Coronary artery (tissue), 2 donors: ENCODE data around the gene LASP1.

ENCODE experiments used
- DNase-seq: peaks from one replicate; pipeline ENCODE4 v3.0.0-alpha.2; 2017; ENCODE audit warnings: low spot score
- H3K27ac ChIP-seq, 2 donors: fragments of 200-600 bp; sonication (generic); one replicate each; pipeline ENCODE4 v1.5.1; 2016 to 2019
- H3K4me3 ChIP-seq: fragments of 200-600 bp; sonication (generic); 2 replicates; pipeline ENCODE4 v1.5.1; 2016; ENCODE audit warnings: mild to moderate bottlenecking, moderate library complexity
- TF ChIP-seq, protein P1 (sequence below): fragments of 200-600 bp; sonication (generic); IDR thresholded peaks from one replicate; pipeline ENCODE4 v1.5.1; 2019; ENCODE audit warnings: antibody characterized with exemption

The LASP1 gene

DNA sequence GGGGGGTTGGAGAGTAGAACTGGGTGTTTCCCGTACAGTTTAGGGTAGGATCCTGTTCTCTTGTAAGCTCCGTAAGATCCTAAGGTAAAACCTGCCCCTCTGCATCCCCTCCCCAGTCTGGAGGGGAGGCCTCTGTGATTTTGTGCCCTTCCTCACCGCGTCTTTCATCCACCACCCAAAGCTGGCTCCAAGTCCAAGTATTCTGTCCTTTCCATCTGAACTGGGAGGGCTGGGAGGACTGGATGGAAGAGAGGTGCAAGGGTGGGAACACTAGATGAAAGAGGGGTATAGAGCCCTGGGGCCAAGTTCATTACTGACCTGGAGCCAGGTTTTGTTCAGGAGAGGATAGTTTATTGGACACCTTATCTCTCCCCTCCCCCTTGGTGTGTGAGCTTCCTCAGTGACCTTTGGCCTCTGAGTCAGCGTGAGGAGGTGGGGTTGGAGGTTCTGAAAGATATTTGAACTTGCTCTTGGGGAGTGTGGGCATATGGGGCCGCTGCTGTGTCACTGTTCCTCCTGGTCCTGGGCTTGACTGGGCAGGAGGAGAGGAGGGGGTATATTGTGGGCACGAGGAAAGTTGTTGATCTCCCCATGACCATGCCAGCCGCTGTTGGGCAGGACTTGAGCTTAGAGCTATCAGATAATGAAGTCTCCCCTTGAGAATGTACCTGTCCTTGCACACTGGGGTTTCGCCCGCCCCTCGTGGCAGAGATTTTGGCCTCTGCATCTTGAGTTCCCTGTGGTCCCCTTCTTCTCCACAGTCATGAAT lies 1.6 kb downstream of the LASP1 start:
- DNase-seq = no peak
- H3K27ac ChIP-seq = peak overlapping the region; percentile 98
- TF ChIP-seq, protein P1, sequence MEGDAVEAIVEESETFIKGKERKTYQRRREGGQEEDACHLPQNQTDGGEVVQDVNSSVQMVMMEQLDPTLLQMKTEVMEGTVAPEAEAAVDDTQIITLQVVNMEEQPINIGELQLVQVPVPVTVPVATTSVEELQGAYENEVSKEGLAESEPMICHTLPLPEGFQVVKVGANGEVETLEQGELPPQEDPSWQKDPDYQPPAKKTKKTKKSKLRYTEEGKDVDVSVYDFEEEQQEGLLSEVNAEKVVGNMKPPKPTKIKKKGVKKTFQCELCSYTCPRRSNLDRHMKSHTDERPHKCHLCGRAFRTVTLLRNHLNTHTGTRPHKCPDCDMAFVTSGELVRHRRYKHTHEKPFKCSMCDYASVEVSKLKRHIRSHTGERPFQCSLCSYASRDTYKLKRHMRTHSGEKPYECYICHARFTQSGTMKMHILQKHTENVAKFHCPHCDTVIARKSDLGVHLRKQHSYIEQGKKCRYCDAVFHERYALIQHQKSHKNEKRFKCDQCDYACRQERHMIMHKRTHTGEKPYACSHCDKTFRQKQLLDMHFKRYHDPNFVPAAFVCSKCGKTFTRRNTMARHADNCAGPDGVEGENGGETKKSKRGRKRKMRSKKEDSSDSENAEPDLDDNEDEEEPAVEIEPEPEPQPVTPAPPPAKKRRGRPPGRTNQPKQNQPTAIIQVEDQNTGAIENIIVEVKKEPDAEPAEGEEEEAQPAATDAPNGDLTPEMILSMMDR = no peak
- H3K4me3 ChIP-seq = peak overlapping the region; percentile 90

DNA sequence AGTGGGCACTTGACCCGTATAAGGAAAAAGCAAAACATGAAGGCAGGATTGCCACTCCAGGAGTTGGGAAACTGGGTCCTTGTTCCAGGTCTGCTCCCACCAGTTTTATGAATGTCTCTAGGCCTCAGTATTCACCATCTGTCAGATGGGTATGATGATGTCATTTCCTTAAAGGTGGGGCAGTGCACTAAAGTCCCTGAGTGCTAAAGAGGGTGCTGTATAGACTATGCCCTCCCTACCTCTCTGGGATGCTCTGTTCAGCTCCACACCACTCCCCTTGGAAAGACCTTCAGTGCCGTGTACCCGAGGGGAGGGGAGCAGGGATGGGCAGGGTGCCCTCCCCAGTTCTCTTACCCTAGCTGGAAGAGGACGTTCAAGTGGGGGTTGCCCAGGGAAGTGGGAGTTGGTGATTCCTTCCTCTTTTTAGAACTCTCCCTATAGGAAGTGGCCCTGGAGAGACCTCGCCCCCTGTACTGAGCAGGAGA lies 2.2 kb downstream of the LASP1 start:
- Histone ChIP-seq H3K27ac (peak overlapping the region; percentile 98), H3K4me3 (peak overlapping the region; percentile 90)
- TF ChIP-seq, protein P1 = no peak
- no peak for DNase-seq

DNA sequence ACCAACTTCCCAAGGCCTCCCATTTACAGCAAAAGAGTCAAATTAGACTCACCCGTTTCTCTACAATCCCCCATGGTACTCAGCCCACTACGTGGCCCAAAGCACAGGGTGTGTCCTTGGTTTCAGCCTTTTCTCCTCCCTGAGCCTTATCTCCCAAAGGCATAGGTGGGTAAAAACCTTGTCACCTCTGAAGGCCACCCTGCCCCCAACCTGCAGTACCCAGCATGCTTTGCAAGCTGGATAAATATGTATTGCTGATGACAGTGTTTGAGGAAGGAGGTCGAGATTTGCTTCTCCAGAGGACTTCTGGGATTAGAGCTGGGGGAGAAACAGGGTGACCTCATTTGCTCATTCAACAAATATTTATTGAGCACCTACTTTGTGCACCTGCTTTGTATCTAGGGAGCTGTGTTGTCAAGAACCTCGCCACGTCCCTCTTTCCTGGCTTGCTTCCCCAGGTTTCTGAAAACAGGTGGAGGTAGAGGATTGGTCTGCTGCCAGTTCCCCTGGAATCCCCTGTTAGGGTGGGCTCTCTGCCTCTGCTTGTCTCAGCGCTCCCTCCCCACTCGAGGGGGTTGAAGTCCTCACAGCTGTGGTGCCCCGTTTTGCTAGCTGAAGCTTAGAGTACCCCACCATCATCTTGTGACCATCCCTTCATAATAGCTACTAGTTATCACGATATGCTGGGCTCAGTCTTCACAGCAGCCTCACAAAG lies 3.0 kb downstream of the LASP1 start:
- DNase-seq = no peak
- H3K4me3 ChIP-seq = peak overlapping the region; percentile 90
- TF ChIP-seq, protein P1 = no peak
- H3K27ac ChIP-seq = peak overlapping the region; percentile 98

DNA sequence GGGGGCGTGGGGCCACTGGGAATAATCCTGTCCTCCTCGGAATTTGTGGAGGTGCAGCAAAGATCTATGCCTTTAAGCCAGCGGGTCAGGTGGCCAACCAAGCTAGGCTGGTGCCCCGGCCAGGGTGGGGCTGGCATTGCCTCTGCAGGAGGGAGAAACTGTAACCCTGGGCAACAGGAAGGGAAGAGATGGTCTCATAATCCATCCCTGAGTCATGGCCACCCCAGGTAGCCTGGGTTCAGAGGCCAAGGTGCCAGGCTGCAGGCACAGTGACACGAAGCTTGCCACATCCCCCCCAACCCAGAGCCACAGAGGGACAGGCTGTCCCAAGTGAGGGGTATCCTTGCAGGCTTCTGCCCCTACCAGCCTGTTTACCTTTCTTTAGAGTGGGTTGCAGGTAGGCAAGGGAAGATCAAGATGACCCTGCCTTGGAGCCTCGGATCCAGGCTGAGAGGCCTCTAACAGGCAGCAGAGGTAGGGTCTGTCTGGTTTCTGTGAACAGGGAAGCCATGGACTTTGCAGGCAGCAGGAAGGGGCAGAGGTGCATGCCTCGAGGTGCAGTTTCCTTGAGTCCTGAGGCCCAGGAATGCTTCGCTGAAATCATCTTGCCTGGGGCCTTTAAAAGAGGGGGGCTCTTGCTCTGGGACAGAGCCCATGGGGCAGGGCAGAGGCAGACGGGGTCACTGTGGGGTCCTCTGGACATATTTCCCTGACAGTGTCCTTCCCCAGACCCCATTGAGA lies 4.0 kb downstream of the LASP1 start:
- DNase-seq = no peak
- Histone ChIP-seq H3K27ac (peak overlapping the region; percentile 98), H3K4me3 (peak overlapping the region; percentile 90)
- TF ChIP-seq, protein P1 = no peak

DNA sequence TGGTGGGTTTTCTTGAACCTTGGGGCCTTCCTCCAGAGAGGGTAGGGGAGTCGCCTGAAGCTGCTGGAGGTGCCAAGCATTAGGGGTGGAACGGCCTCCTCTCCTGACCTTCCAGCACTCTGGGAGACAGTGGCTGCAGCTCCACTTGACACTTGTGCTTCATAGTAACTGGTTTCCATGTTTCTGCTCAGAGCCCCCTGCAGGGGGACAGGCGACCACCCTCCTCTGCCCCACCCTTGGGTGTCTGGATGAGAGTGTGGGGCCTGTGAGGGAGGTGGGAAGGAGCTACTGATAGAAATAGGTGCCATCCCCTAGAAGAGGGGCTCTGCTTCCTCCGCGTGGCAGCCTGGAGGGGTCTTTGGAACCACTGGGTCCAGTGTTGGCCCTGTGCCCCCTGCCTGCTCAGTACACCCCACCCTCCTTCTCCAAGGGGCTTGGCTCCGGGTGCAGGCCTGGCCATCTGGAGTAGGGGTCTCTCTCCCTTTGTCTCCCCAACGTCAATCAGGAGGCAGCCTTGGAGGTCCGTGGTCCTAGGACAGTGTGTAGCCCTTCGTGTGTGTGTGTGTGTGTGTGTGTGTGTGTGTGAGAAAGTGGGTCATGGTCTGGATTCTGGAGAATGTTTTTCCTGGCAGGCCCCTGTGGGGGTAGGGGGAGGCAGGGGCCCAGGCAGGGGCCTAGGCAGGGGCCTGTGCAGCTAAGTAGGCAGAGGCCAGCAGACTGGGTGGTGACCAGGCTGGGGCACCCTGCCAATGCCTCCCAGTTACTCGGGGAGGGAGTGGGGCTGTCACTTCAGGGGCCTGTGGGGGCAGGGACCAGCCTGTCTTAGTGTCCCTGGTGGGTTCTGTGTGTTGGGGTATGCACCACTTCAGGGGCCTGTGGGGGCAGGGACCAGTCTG lies 4.9 kb downstream of the LASP1 start:
- TF ChIP-seq, protein P1 = no peak
- Histone ChIP-seq H3K4me3 (peak overlapping the region; percentile 90), H3K27ac (peak overlapping the region; percentile 98)
- no peak for DNase-seq

DNA sequence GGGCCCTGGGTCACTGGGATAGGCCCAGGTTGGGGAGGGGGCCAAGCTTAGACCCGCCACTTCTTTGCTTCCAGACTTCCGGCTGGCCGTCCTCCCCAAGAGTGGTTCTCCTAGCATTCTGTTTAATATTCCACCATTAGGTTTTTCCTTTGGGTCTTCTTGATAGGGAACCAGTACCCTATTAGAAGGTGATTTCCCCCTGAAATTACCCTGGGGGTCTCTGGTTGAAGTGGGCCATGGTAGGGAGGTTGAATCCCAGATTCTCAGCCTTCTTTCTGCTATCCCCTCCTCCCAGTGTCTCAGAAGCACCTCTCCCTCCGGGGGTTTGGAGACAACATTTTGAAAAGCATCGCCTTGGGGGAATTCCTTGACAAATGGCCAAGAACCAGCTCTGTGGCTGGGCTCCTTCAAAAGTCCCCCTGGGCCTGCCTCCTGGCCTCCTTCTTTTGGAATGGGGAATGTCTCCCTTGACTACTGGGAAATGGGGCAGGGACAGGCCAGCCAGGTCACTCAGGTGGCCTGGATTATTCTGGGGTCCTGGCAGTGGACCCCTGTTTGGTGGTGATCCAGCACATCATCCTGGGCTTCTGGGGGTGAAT lies 5.7 kb downstream of the LASP1 start:
- Histone ChIP-seq H3K4me3 (peak overlapping the region; percentile 90), H3K27ac (peak overlapping the region; percentile 98)
- TF ChIP-seq, protein P1 = no peak
- DNase-seq = no peak
